NCI-H1048 (cell line): ENCODE results near the gene ILDR1.

Source experiments
- DNase-seq: peaks from one replicate; lab custom pipeline; 2025; lab: John Stamatoyannopoulos, UW

The ILDR1 gene

DNA sequence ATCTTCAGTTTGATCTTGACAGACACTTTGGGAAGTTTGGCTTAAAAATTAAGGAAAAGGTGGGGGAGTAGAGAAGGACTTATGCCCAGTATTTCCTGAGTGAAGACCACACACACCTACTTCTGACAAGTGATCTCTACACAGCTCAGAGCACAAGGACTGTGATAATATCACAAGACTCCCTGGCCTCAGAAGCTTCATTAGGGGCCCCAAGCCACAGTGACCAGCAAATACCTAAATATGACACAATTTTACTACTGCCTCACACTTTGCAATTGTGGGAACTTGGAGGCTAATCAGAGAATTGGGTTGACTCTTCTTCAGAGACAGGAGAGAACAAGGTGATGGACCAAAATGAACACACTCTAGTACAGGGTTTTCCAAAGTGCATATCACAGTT, 2.6 kb downstream of the ILDR1 start:
- no peak for DNase-seq

DNA sequence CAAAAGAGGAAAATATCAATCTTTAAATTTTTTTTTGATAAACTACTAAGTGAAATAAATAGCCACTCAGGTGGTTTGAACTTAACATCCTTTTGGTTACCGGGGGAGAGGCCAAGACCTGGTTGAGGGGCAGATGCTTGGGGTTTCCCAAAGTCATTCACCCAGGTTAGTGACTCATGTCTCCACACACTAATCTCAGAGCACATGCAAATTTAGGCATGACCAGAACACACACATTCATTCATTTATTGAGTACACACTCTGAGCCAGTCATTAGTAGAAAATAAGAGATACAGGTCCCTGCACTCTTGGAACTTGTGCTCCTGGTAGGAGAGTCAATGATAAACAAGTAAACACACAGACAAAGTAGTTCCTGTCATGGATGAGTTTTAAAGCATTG, 7.3 kb downstream of the ILDR1 start:
- no peak for DNase-seq

DNA sequence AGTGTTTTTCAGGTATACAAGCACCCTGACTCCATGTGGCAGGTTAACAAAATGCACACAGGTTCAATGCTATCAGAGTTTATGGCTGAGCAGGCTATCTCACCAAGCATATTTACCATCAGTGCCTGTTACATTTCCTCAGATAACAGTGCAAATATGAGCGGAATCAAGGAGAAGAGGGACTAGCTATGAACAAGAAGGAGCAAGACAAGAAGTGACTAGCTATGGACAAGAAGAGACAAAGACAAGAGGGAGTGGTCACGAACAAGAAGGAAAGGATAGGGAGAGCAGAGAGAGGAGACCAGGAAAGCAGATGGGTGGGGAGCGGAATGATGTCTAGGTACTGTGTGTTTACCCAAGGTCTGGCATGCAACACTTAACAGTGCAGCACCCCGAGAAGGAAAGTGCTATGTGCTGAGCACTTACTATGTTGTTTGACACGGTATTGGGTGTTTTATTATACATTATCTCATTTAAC, 8.6 kb downstream of the ILDR1 start:
- DNase-seq = no peak

DNA sequence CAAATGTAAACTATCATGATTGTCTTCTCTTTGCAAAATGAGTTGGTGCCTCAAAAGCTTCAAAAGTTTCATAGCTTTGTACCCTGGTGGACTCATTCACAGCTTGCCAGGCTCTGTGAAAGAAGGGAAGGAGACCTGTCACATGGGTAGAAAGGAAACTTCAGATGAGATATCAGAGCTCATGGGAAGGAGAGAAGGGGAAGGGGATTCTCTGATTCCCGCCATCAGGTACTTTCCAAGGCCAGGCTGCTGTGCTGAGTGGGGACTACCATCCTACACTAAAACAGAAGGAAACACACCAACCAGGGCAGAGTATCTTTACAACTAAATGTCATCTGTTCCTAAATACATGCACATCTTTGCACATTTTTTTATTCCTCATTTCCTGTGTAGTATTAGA, 9.2 kb downstream of the ILDR1 start:
- DNase-seq = no peak

DNA sequence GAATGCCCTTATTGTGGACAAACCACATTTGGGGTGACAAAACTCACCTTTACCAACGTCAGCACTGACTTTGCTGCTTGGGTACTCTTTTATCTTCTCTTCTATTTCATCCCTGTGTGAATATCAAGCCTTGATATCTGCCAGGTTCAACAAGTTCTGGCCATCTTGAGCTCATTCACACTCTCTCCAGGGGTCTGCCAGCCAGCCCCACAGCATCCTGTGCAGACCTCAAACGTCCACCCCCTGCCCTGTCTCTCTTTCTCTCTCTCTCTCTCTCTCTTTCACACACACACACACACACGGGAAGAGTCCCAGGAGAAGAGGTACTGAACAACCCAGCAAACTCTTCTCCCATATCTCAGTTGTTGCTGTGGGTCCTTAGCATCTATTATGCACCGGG, 10.7 kb downstream of the ILDR1 start:
- no peak for DNase-seq

DNA sequence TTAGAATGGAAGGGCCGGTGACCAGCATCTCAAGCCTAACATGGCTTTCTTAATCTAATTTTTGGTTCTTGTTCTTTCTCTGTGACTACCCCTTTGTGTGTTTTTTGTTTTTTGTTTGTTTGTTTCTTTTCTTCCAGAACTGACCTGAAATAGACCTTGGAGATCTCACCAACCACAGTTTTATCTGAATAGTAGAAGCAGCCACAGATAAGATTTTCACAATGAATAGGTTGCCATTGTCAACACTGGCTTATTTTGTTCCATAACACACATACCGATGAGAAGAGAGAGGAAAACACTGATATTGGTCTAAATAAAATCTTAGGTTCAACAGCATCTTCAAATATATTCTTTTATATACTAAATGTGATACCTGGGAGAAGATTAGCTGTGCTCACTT, 11.5 kb downstream of the ILDR1 start:
- no peak for DNase-seq

DNA sequence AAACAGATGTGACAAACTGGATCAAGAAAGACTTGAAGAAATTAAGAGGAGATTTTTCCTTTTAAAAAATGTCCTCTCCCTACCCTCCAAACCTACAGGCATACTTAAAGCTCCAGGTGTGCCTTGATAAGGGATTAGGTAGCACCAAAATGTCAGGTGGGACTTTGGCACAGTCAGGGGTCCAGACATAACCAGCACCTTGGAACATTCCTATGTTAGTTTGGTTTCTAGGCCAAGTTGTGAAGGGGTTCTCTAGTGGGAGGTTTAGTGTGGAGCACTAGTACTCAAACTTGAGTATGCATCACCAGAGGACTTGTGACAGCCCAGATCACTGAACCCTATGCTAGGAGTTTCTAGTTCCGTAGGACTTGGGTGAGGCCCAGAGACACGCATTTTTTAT, 13.9 kb downstream of the ILDR1 start:
- no peak for DNase-seq

DNA sequence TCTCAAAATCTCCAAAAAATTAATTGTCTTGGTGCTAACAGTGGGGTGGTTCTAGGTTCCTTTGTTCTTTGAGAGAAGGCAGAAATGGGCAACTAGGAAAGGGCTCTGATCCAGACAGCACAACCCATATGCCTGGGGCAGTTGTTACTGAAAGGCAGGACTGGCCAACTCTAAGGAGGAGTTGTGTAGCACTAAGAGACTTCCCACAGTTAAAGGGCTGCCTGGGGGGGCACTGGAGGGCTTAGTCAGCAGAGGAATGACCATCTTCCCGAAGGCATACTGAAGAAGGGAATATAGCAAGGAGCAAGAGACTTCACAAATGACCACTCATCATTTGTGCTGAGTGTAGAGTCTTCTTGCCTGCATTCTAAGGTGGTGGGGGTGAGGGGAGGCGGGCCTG, 15.8 kb downstream of the ILDR1 start:
- no peak for DNase-seq

DNA sequence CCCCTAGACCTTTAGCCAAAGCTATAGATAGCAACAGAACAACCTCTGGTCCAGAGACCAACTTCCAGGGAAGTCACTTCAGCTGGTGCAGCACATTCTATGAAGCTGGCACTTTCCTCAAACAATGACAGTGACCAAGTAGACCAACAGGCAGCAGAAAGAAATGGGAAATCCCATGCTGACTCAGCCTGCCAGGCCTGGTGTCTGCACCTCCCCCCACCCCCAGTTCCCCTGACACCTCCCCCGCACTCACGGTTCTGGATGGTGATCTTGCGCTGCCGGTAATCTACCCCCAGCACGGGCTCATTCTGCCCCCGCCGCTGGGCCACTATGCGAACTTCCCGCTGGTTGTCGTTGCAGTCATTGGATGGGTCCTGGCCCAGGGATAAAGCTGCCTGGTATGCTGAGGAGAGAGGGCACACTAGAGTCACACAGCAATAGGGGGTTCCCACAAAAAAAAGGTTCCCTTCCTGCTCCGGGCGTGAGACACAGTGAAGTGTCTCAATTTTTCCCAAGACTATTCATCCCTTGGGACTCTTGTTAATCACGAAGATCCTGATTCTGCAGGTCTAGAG, 17.0 kb downstream of the ILDR1 start:
- DNase-seq = no peak

DNA sequence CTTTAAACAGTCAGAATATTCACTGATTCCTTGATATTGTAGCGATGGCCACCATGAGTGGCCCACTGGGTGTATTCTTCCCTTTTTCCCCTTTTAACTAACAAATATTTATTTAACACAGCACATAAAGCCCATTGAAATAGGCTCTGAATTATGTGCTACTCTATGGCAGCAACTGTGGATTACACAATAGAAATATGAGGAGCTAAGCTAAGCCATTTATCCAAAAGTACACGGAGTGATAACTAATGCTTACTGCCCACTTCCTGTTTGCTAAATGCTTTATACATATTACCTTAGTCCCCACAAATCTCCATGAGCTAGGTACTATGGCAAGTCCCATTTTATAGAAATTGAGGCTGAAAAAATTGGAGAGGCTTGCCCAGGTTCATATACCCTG, 17.9 kb downstream of the ILDR1 start:
- DNase-seq = no peak

DNA sequence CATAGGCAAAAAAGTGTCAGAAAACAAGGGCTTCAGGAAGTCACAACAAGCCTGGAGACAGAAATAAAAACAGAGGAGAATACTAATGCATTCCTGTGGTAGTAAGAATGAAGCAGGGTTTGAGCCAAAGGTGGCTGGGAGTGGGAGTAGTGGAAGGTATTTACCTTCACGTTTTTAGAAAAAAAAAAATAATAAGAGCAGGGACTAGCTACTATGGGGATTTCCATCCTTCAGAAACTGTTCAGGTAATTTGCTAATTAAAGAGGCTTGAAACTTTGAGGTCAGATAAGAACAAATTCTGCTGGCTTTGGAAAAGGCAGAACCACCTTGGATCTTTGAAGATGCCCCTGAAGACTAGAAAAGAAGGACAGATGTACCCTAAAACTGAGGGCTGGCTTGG, 18.4 kb downstream of the ILDR1 start:
- DNase-seq = no peak

DNA sequence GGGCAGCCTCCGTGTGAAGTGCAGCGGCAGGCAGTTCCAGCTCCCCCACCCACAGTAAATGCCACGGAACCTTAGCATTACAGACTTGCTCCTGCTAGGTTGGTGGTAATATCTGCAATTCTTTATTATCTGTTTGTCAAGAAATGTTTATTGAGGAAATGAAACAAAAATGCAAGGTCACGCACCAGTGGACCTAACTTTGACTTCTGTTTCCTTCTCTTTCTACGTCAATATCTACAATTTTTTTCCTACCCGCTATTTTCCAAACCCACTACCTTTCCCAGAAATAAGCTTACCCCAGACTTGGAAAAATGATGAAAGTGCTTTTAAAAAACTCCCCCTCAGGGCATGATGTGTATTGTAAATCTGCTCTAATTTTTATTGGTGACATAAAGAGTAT, 18.9 kb downstream of the ILDR1 start:
- DNase-seq = no peak

DNA sequence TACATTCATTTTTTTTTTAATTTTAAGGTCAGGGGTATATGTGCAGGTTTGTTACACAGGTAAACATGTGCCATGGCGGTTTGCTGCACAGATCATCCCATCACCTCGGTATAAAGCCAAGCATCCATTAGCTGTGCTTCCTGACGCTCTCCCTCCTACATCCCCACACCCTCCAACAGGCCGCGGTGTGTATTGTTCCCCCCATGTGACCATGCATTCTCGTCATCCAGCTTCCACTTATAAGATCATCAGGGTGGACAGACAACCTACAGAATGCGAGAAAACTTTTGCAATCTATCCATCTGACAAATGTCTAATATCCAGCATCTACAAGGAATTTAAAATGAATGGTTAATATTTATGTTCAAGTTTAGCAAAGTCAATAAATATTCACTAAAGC, 19.4 kb downstream of the ILDR1 start:
- no peak for DNase-seq

DNA sequence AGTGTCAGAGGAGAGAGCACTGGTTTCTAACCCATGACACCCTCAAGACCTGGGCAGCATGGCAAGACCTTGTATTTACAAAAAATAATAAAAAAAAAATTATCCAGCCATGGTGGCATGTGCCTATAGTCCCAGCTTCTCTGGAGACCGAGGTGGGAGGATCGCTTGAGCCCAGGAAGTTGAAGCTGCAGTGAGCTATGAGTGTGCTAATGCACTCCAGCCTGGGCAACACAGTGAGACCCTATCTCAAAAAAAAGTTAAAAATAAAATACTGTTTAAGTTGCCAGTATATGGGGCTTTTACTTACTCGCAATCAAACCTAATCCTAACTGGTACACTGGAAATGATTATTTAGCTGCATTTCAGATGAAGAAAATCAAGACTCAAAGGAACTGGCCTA, 20.2 kb downstream of the ILDR1 start:
- no peak for DNase-seq

DNA sequence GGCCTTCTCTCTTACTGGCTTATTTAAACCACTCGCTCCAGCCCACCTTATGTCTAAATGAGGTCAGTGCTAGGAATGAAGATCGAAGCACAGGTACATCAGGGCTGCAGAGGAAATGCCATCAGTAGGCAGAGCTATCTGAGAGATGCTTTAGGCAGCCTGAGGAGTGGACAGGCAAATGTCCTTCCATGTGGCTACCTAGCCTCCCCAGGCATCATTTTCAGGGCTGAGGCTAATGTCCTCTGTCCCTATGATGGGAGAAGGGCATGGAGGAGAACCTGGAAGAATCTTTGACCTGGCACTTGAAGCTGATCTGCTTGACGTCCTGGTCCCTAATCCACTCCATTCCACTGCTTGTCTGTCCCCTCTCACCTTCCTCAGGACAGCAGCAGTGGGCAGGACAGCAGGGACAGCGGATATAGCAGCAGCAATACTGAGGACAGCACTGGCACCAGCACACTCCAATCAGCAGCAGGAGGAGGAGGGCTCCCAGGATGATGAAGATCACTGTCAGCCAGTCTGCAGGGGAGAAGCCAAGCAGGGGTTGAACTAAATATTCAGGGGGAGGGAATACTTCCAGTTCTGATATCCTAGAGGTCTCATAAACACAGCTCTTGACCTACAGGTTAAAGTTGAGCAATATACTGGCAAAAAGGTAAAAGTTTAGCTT, 21.0 kb downstream of the ILDR1 start:
- DNase-seq = no peak

DNA sequence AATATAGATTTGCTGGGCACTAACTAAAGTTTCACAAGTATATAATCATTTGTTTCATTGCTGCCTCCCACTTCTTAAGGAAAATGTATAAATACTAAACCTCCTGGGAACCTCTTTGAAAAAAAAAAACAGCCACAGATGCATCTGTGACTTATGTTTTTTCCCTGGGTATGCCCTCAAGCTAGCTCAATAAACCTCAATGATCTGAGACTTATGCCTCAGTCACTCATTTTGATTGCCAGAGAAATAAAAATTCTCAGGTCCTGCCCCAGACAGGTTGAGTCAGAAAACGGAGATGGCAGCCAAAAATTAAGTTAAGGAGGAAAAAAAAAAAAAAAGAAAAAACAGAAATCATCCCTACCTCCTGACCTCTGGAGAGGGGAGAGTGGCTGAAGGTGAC, 22.1 kb downstream of the ILDR1 start:
- no peak for DNase-seq

DNA sequence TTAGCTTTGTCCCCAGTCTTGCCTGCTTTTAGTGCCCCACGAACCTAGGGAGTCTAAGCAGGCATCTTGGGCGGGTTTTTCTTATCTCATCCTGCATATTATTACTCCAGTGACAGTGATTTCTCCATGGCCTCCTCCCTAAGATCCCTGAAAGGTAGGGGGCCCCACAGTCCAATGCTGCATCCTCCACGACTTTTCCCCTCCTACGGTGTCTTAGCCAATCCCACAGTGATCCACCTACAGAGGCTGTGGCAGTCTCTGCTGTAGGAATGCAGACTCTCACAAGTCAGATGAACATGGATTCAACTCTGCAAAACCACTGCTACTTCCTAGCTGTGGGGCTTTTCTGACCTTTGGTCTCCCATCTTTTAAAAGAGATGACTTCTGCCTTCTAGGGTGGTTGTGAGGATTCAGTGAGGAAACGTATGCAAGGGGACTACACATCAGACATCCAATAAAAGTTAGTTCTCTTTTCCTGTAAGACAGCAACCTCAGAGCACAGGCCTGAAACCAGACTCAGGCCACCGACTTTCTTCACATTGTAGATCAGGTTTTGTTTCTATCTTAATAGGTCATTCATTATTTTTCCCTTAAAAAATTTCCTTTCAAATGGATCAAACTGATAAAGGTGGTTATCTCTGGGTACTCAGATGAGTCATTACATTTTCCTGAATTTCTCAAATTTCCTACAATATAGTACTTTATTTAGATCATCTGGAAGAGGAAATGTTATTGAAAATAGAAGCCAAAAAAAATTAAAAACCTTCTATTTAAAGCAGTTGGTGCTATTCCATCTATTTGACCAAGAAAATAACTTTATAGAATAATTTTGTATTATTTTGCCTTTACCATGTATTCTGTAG, 23.2 kb downstream of the ILDR1 start:
- DNase-seq = no peak

DNA sequence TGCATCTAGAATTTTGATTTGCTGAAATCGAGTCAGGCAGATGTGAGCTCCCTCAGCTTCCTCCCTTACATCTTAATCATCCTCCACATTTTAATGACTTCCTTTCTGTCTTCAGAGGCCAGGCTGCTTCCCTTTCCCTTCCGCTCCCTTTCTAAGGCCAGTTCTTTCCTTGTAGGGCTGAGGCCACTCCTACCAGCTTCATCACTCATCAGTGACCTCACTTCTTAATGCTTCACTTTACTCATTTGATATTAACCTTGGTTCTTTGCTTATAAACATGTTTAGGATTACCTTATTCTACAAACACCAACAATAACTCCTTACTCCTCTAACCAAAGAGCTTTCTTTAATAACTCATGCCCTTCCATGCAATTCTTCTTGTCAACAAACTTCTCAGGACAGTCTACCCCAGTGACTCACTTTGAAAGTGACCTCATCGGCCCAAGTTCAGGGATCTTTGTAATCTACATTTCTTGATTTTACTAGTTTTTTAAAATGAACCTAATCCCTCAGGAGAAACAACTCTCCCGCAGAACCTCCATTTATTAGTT, 23.9 kb downstream of the ILDR1 start:
- DNase-seq = no peak

DNA sequence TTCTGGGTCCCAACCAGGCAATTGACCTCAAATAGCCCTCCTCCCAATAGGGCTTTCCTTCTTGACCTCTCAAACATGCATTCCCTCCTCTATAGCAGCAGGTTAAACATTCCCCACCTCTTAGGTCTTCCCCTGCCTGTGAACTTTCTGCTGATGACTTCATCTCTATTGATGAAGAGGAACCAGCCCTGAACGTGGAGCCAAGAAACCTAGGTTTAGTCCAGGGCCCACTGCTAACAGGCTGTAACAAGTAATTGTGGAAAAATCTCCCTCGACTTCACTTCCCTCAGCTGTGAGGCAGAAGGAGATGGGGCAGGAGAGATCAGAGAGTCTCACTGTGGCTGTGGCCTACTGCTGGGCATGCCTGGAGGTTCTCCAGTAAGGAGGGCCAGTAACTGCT, 24.7 kb downstream of the ILDR1 start:
- DNase-seq = no peak

DNA sequence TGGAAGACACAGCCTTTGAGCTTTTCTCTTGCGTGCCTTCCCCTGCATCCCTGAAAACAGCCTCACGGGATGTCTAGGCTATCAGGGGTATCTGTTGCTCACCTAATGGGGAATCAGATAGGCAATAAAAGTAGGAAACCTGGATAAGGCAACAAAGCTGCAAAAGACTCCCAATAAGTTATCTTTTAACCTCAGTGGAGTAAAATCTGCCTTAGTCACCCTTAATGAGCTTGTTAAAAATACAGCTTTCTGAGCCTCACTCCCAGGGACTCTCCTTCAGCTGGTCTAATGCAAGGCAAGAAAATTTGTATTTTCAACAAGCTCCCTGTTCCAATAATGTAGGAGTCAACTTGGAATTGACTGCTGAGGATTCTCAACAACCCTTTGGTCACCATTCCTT, 25.6 kb downstream of the ILDR1 start:
- no peak for DNase-seq

DNA sequence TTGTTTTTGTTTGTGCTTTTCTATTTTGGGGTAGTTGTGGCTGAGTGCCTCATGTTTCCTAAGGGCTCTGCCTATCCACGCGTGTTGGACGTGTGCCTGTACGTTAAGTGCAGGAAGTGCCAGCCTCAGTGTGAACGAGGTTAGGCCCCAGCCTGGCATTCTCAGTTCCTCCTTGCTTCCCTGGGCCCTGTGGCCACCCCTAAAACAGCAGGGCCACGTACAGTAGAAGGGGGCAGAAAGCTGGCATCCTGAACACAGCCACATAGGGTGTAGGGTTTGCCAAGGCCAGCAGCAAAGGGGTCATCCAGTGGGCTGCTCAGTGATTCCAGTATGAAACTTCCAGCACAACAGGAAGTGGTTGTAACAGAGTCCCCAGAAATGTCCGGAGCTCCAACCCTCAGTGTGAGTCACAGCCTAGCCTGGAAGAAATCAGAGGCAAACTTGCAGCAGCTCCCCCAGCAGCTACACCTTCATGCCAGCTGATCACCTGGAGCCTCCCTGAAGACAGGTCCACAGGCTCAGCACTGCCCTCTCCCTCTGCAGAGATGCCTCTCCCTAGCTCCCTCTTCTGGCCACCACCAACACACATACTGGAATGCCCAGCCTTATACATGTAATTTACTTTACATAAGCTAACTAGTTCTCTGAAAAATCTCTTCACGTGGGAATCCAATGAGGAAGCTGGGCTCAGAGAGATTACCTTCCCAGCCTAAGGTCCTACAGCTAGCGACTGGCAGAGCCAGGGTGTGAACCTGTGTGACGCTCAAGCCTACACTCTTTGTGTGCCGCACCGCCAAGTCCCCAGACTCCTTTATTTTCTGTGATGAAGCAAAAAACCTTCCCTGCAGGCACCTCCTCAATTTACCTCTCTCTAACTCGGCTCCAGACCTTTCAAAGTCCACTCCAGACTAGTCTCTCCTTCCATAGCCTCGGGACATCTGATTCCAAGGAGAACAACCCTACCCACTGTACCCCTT, 26.6 kb downstream of the ILDR1 start:
- peak; percentile 25 for DNase-seq

DNA sequence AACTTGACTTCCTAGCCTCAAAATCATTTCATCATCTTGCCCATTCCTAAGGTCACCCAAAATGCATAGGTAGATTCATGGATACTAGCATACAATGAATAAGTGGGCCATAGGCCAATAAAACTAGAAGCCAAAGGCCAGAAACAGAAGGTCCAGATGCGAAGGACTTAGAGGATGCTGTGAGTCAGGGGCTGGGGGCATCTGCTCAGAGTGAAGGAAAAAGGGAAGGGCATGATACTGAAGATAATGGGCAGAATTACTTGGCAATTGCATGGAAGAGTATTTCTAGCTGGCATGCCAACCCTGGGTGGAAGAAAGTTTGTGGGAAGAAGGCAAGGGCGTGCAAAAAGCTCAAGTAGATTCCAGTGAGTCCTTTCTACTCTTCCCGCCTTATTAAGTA, 27.5 kb downstream of the ILDR1 start:
- DNase-seq = no peak
